Right hindlimb (tissue), 1 donor: ENCODE data around the gene IFNG.
"Not testable (repeated sequence)": the region's sequence is repeated elsewhere in the genome, so short reads cannot be mapped to it uniquely, and the experiment has no call there.

Experiments used
- DNase-seq: peaks from one replicate; pipeline ENCODE4 v3.0.0-alpha.2; 2018

Gene IFNG

GRCh38 chr12:68159681-68160304 is at the start of gene IFNG:
TSS of gene IFNG (minus strand) at chr12:68159740. CDS start at chr12:68159615, 125 bp downstream.
- no peak for DNase-seq

GRCh38 chr12:68209048-68209728 is 49.6 kb upstream of the IFNG start:
- not testable (repeated sequence) for DNase-seq

GRCh38 chr12:68207276-68207675 is 47.7 kb upstream of the IFNG start:
- no peak for DNase-seq

GRCh38 chr12:68206446-68206845 is 46.9 kb upstream of the IFNG start:
- DNase-seq = no peak

GRCh38 chr12:68203460-68203875 is 43.9 kb upstream of the IFNG start:
- no peak for DNase-seq

DNA sequence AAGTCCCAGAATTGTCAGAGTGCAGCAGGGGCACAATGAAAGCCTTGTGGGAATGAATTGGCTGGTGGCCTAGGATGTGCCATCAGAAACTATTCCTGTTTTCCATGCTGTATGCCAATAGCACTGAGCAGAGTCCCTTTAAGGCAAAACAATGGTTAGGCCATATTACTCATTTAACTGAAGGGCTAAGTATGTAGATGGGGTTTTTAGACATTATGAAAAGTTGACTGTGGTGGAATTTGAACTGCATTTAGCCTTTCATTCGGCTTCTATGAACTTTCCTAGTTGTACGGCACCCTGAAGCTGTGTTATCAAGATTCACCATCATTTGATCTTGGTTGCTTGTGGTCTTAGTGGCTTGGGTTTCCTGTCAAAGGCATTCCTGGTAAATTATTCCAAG is 41.3 kb upstream of the IFNG start:
- DNase-seq = no peak

DNA sequence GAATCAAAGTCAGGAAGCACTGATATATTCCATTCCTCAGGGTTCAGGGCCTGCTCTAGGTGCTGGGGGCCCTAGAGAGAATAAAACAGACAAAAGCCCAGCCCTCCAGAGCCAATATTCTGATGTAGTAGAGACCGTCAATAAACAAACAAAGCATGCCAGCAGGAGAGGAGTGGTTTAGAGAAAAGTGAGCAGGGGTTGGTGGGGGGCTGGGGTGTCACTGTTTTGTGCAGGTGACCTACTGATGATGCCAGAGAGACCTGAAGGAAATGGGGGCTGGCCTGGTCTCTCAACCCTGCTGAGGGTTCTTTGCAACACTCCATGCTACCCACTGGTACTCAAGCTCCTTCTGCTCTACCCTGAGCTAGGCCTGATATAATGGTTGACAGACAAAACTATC is 39.6 kb upstream of the IFNG start:
- no peak for DNase-seq

DNA sequence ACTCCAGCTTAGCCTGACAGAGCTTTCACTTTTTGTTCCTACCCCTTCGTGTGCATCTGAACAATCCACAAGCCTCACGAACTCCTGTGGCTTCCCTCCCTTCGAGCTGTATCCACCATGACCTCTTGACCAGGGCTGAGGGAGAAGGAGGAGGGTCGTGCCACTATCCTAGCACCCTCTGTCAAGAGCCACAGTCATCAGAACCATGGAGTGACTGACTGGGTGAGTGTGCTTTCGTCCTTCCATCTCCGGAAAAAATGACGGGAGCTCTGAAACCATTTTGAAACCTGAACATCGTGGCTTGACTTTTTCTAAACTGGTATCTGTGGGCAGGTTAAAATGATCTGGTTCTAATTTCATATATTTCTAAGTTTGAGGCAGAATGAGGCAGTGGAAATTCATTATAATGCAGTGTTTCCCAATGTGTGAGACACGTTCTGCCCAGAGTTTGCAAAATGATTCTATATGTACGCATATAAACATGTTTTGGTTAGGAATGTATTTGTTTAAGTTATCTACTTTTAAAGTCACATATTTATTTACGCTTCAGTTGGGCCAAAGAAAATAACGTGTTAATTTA is 39.1 kb upstream of the IFNG start:
- no peak for DNase-seq

GRCh38 chr12:68190301-68190700 is 30.8 kb upstream of the IFNG start:
- no peak for DNase-seq

DNA sequence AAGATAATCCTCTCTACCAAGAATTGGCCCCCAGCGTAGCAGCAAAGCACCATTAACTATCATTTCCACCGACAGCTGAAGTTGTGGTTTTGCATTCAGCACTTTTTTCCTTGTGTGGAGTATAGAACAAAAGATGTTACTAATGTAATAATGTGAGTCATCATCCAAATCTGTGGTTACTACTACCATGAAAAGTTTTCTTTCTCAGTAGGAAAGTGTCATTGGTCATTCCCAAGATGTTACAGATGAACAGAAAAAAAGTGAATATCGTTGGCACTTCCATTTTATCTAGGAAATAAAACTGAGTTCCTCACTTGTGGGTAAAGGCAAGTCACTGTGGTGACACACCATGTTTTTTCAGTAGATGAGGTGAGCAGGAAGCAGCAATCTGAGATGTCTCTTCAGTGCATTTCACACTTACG is 30.3 kb upstream of the IFNG start:
- DNase-seq = no peak

DNA sequence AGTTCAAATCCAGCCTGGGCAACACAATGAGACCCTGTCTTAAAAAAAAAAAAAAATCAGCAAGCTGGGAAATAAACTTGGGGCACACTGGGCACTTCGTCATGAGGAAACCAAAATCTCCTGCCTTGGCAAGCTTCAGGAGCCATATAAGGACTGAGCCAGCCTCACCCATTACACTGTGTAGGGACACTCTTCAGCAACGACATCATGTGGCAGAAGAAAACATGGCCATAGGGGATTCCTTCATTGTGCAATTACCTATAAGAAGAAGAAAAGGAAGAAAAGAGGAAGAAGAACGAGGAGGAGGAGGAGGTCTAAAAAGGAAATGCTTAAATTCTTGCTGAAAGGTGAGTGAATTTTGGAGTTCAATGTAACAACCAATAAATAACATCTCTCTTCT is 26.1 kb upstream of the IFNG start:
- no peak for DNase-seq

- DNase-seq = no peak
Observed at GRCh38 chr12:68180792-68181744, 21.5 kb upstream of the IFNG start.

DNA sequence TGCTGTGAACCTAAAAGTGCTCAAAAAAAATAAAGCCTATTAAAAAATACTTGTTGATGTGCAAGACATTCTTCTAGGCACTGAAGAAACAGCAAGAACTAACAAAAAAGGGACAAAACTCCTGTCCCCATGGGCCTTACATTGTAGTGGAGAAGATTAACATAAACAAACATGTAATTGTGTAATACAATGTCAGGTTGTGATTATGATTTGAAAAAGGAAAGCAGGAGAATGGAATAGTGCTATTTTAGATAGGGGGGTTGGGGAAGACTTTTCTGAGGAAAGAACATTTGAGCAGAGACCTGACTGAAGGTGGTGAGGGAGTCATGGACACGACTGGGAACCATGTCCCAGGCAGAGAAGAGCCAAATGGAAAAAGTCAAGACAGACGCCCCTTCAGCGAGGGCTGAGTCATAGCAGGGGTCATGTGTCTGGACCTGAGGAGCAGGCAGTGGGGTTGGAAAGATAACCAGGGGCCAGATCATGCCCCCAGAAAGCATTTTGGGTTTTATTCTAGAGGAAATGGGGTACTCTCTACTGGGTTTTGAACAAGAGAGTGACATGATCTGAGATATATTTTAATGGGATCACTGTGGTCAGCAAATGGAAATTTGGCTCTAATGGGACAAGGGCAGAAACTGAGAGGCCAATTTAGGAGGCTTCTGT is 19.4 kb upstream of the IFNG start:
- no peak for DNase-seq

- no peak for DNase-seq
Observed at GRCh38 chr12:68178184-68178583, 18.6 kb upstream of the IFNG start.

DNA sequence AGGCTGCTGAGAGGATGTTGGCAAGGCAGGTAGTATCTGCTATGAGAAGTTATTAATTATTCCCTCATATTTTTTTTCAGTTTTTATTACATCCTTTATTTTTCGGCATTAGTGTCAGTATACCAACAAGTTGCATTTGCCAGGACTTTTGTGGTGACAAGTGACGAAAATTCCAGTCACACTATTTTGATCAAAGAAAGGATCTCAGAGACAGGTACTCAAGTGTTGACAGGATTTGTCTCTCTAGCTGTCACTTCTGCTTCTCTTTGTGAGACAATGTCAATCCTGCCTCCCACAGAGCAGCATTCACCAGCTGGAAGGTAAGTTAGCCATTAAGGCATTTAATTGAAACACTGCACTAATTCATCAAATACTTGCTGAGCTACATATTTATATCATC is 18.0 kb upstream of the IFNG start:
- no peak for DNase-seq

- DNase-seq = no peak
Observed at GRCh38 chr12:68176257-68176656, 16.7 kb upstream of the IFNG start.

GRCh38 chr12:68175557-68176061 is 16.1 kb upstream of the IFNG start:
- peak; percentile 27 for DNase-seq

DNA sequence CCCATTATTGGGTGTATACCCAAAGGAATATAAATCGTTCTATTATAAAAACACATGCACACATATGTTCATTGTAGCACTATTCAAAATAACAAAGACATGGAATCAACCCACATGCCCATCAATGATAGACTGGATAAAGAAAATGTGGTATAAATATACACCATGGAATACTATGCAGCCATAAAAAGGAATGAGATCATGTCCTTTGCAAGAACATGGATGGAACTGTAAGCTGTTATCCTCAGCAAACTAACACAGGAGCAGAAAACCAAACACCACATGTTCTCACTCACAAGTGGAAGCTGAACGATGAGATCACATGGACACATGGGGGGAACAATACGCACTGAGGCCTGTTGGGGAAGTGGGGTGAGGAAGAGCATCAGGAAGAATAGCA is 15.2 kb upstream of the IFNG start:
- DNase-seq = not testable (repeated sequence)

DNA sequence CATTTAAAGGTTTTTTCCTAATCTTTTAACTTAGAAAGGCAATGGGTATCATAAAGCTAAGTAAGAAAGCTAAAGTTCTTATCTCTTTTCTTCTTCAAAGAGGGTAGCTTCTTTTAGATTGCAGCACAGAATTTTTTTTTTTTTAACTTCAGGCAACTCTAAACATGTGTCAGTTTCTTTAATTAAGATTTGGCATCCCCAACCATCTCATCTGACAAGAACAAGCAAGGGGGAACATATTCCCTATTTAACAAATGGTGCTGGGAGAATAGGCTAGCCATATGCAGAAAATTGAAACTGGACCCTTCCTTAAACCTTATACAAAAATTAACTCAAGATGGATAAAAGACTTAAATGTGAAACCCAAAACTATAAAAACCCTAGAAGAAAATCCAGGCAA is 14.3 kb upstream of the IFNG start:
- no peak for DNase-seq

- no peak for DNase-seq
Observed at GRCh38 chr12:68170726-68171125, 11.2 kb upstream of the IFNG start.

DNA sequence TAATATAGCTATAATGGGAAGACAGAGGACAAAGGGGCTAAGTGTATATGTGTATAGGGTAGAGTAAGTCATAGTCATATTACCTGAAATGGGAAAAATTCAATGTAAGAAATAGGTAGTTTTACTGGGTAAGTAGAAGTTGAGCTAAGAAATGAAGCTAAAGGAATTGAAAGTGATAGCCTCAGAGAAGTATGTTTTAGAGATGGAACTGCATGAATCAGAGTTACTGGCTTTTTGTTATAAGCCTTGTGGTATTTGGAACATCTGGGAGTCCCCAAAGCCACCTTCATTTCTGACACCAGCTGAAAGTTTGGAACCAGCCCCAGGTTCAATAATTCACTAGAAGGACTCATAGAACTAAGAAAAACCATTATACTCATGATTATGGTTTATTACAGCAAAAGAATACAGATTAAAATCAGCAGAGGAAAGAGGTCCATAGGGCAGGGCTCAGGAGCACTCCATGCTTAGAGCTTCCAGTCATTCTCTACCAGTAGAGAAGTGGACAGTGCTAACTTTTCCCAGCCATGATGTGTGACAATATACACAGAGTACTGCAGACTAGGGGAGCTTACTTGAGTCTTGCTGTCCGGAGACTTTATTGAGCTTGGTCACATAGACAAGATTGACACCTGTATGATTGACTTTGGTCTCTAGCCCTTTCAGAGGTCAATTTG is 9.8 kb upstream of the IFNG start:
- DNase-seq = no peak

DNA sequence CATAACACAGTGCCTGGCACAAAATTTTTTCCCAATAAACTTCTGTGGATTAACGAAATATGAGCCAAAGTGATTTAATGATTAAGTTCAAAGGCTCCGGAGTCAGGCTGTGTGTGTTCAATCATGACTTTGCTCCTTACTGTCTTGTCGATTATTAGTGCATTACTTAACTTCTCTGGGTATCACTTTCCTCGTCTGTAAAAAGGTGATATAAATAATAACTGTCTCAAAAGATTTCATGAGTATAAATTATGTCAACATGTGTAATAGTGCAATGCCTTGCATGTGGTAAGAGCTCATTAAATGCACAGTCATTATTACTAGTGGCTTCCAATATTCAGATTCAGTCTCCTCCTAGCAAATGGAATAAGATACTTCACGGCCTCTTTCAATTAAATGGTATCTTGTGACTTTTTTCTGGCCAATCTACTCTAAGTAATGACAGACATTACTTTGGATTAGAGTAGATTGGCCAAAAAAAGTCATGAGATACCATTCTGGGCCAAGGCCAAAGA is 6.8 kb upstream of the IFNG start:
- no peak for DNase-seq
